CD14-positive monocyte (primary cell): ENCODE results near the gene CCBE1. TPM values are rescaled to one million over a fixed set of nuclear protein-coding genes. Genes with fewer than 3 reads are reported as not detected.

Experiments used
- DNase-seq, 3 donors: peaks; one replicate each; pipeline ENCODE4 v3.0.0-alpha.2; 2011 to 2022
- H2AFZ ChIP-seq: 2 replicates; pipeline ENCODE4 v1.6.0; 2012; ENCODE audit warnings: mild to moderate bottlenecking, low read depth, low read length, inconsistent platforms; ENCODE audit not compliant: insufficient read depth, poor library complexity, severe bottlenecking
- H3K27ac ChIP-seq, 2 donors: 1 replicate in 1 of 2; 2 replicates in 1 of 2; pipeline ENCODE4 v1.5.1; 2012 to 2013; ENCODE audit warnings: low read length in 2 of 2, control low read depth in 1 of 2, inconsistent platforms in 1 of 2, low read depth in 1 of 2, mild to moderate bottlenecking in 1 of 2
- H3K27me3 ChIP-seq, 2 donors: one replicate each; pipeline versions ENCODE4 v1.6.0 to v1.6.1; 2011 to 2013; ENCODE audit warnings: low read length in 2 of 2; ENCODE audit not compliant: control insufficient read depth in 2 of 2, insufficient read depth in 2 of 2
- H3K36me3 ChIP-seq, 2 donors: replicated peaks in 1 of 2; 1 replicate in 1 of 2; 2 replicates in 1 of 2; pipeline versions ENCODE4 v1.5.1 to v1.6.1; 2012 to 2013; ENCODE audit warnings: low read length in 2 of 2, control low read depth in 1 of 2, inconsistent platforms in 1 of 2, mild to moderate bottlenecking in 1 of 2; ENCODE audit not compliant: insufficient read depth in 2 of 2, control insufficient read depth in 1 of 2
- H3K4me1 ChIP-seq, 2 donors: 1 replicate in 1 of 2; 2 replicates in 1 of 2; pipeline versions ENCODE4 v1.5.1 to v1.6.1; 2012 to 2013; ENCODE audit warnings: low read length in 2 of 2, control low read depth in 1 of 2, inconsistent platforms in 1 of 2, mild to moderate bottlenecking in 1 of 2, moderate library complexity in 1 of 2; ENCODE audit not compliant: insufficient read depth in 2 of 2, control insufficient read depth in 1 of 2
- H3K4me2 ChIP-seq: replicated peaks from 2 replicates; pipeline ENCODE3; 2012; ENCODE audit warnings: low read length, moderate library complexity, mild to moderate bottlenecking; ENCODE audit not compliant: poor library complexity, severe bottlenecking; ENCODE audit errors: extremely low read depth
- H3K4me3 ChIP-seq, 3 experiments: fragments of 200-600 bp in 1 of 3; sonication (generic) in 1 of 3; replicated peaks in 1 of 3; 1 replicate in 2 of 3; 2 replicates in 1 of 3; pipeline ENCODE4 v1.5.1; 2011 to 2013; ENCODE audit warnings: low read length in 3 of 3, mild to moderate bottlenecking in 3 of 3, control low read depth in 2 of 3, low read depth in 2 of 3, inconsistent platforms in 1 of 3, moderate library complexity in 1 of 3
- H3K79me2 ChIP-seq: 2 replicates; pipeline ENCODE4 v1.6.0; 2012; ENCODE audit warnings: mild to moderate bottlenecking, control low read depth, inconsistent platforms, low read length, moderate library complexity; ENCODE audit not compliant: insufficient read depth
- H3K9ac ChIP-seq: 2 replicates; pipeline ENCODE4 v1.6.0; 2017; ENCODE audit warnings: low read length, mild to moderate bottlenecking; ENCODE audit not compliant: insufficient read depth, poor library complexity, severe bottlenecking
- H3K9me3 ChIP-seq, 2 donors: replicated peaks in 1 of 2; 1 replicate in 1 of 2; 2 replicates in 1 of 2; pipeline versions ENCODE4 v1.5.1 to v1.6.1; 2012 to 2013; ENCODE audit warnings: low read length in 2 of 2, control low read depth in 1 of 2; ENCODE audit not compliant: control insufficient read depth in 1 of 2, insufficient read depth in 1 of 2
- H4K20me1 ChIP-seq: 2 replicates; pipeline ENCODE4 v1.6.0; 2012; ENCODE audit warnings: mild to moderate bottlenecking, low read length, control low read depth, moderate library complexity; ENCODE audit not compliant: insufficient read depth
- H3K27ac Mint-ChIP-seq, 7 donors: one replicate each; pipeline ENCODE4 v1.8.0; 2020; ENCODE audit warnings: mild to moderate bottlenecking in 7 of 7, mixed read lengths in 7 of 7, moderate library complexity in 6 of 7, inconsistent platforms in 2 of 7
- H3K27me3 Mint-ChIP-seq, 3 donors: one replicate each; pipeline ENCODE4 v1.8.0; 2021 to 2022; ENCODE audit warnings: low read depth in 3 of 3, mild to moderate bottlenecking in 3 of 3, mixed read lengths in 3 of 3, moderate library complexity in 3 of 3, inconsistent platforms in 1 of 3
- H3K36me3 Mint-ChIP-seq, 2 donors: one replicate each; pipeline ENCODE4 v1.8.0; 2020; ENCODE audit warnings: mixed read lengths in 2 of 2, inconsistent platforms in 1 of 2, mild to moderate bottlenecking in 1 of 2
- H3K4me1 Mint-ChIP-seq: one replicate; pipeline ENCODE4 v1.8.0; 2020; ENCODE audit warnings: mild to moderate bottlenecking, mixed read lengths
- H3K4me3 Mint-ChIP-seq, 2 donors: one replicate each; pipeline ENCODE4 v1.8.0; 2020; ENCODE audit warnings: mild to moderate bottlenecking in 2 of 2, mixed read lengths in 2 of 2, moderate library complexity in 1 of 2
- H3K9me3 Mint-ChIP-seq, 7 donors: one replicate each; pipeline ENCODE4 v1.8.0; 2020 to 2022; ENCODE audit warnings: mixed read lengths in 7 of 7, mild to moderate bottlenecking in 6 of 7, moderate library complexity in 6 of 7, inconsistent platforms in 2 of 7
- WGBS: methylation state at CpG from one replicate; pipeline ENCODE4 v1.1.5; 2013; ENCODE audit warnings: missing lambda C conversion rate; ENCODE audit not compliant: insufficient coverage; 5-methylcytosine and 5-hydroxymethylcytosine counted together
- intact Hi-C, 2 donors: fragments of 100-400 bp; cut with micrococcal nuclease; formaldehyde crosslinking; loops; one replicate each; pipeline versions ENCODE4 v1.15.0 to v1.15.1; 2023
- polyA plus RNA-seq, 3 donors: library from polyadenylated mRNA; depleted of rRNA in 1 of 3; unstranded in 2 of 3; stranded (reverse) in 1 of 3; fragments of 300-500 nt in 2 of 3; fragments of >200 nt in 1 of 3; fragmentation: Illumina TruSeq in 2 of 3; gene quantifications; 1 replicate in 2 of 3; 2 replicates in 1 of 3; pipeline ENCODE4 v1.2.3, GENCODE V29; 2012 to 2021
- TF ChIP-seq, protein P1 (sequence below): fragments of 200-600 bp; IDR thresholded peaks from one replicate; pipeline ENCODE4 v1.8.0; 2022; ENCODE audit warnings: antibody characterized with exemption, mild to moderate bottlenecking

Gene CCBE1
- polyA plus RNA-seq, 3 donors: not detected

DNA sequence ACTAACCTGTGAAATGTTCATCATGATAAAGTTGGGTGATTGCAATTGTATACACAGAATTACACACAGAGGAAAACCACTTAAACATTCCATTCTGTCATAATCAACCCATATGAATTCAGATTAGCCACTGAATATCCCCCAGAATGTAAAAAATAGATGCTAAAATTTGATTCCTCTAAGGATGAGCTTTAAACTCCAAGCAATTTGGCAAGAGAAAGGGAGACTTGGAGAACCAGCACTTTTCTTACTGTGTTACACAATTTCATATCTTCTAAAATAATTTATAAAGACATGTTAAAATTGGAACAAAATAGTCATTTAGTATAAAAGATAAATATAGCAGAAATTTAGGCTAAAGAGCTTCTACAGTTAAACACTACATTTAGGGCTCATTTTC, 191.9 kb downstream of the CCBE1 start:
- no peaks in the 10 kb centered on the region for H3K36me3 Mint-ChIP-seq
- H3K4me2 ChIP-seq: no peak overlapping the region

DNA sequence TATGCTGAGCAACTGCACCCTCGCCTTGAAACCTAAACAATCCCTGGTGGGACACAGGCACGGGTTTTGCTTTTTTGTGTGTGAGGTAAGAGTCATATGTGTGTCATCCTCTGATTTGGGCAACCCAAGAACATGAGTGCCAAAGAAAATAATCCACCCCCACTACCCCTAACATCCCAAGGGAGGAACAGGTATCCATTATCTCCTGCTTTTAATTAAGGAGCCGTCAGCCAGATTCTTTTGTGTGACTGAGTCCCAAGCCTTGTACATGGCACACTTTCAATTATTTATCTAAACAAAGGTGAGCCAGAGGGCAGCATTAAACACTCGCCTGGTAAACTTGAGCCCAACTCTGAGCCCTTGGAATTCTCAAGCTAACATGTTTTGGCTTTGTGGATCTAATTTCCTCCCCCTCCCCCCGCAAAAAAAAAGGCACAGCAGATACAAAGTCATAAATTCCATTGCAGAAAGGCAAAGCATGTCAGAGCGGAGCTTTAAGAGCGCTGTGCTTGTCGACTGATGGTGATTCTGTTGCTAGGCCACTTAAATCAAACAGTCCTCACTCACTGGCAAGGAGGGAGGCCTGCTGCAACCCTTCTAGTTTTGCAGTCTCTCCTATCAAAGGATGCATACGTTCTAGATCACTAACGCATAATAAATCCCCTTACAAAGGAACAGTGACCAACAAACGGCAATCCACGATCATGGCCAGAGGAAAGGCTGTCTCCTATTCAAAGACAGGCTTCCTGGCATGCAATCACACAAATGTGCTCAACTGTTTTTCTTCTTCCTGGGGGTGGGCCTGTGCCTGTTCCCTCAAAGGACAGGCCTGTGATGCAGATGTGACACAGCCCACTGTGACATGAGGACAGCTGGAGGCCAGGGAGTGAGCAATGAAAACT, 194.7 kb downstream of the CCBE1 start:
- no peaks in the 10 kb centered on the region for H3K4me1 ChIP-seq
- no peaks in the 10 kb centered on the region for H3K36me3 ChIP-seq
- H3K9me3 Mint-ChIP-seq: peaks cover 0 to 10% (median 4%) of the 10 kb centered on the region in 7 donors
- no peak overlapping the region for H3K27ac ChIP-seq
- H3K4me1 Mint-ChIP-seq: no peaks in the 10 kb centered on the region
- H3K79me2 ChIP-seq: no peaks in the 10 kb centered on the region
- H3K27me3 ChIP-seq: no peaks in the 10 kb centered on the region
- no peak overlapping the region for H3K4me3 ChIP-seq
- H4K20me1 ChIP-seq: no peaks in the 10 kb centered on the region
- no peak overlapping the region for H3K27ac Mint-ChIP-seq
- H3K9ac ChIP-seq: no peak overlapping the region
- H3K36me3 Mint-ChIP-seq: no peaks in the 10 kb centered on the region
- DNase-seq: no peak
- no peak overlapping the region for H2AFZ ChIP-seq
- peaks cover 0 to 8% of the 10 kb centered on the region in 2 donors for H3K9me3 ChIP-seq
- TF ChIP-seq, protein P1, sequence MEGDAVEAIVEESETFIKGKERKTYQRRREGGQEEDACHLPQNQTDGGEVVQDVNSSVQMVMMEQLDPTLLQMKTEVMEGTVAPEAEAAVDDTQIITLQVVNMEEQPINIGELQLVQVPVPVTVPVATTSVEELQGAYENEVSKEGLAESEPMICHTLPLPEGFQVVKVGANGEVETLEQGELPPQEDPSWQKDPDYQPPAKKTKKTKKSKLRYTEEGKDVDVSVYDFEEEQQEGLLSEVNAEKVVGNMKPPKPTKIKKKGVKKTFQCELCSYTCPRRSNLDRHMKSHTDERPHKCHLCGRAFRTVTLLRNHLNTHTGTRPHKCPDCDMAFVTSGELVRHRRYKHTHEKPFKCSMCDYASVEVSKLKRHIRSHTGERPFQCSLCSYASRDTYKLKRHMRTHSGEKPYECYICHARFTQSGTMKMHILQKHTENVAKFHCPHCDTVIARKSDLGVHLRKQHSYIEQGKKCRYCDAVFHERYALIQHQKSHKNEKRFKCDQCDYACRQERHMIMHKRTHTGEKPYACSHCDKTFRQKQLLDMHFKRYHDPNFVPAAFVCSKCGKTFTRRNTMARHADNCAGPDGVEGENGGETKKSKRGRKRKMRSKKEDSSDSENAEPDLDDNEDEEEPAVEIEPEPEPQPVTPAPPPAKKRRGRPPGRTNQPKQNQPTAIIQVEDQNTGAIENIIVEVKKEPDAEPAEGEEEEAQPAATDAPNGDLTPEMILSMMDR: no peak
- H3K27me3 Mint-ChIP-seq: peaks cover 2 to 6% (median 2%) of the 10 kb centered on the region in 3 donors
- H3K4me3 Mint-ChIP-seq: no peak overlapping the region
- 79% methylated on average over 9 of the region's 12 CpGs for WGBS
- H3K4me2 ChIP-seq: no peak overlapping the region
- intact Hi-C loops: no loop called here

More for the DNA sequence above, 191.9 kb downstream of the CCBE1 start:
- Histone ChIP-seq H2AFZ (no peak overlapping the region), H3K27ac (no peak overlapping the region), H3K27me3 (no peaks in the 10 kb centered on the region), H3K4me1 (no peaks in the 10 kb centered on the region), H3K4me3 (no peak overlapping the region), H3K79me2 (no peaks in the 10 kb centered on the region), H3K9ac (no peak overlapping the region), H3K36me3 (no peaks in the 10 kb centered on the region), H3K9me3 (no peaks in the 10 kb centered on the region), H4K20me1 (no peaks in the 10 kb centered on the region)
- intact Hi-C loops: no loop called here
- TF ChIP-seq, protein P1: no peak
- Mint-ChIP-seq H3K4me3 (no peak overlapping the region), H3K9me3 (peaks cover 0 to 7% (median 0%) of the 10 kb centered on the region in 7 donors), H3K27ac (no peak overlapping the region), H3K27me3 (peaks cover 0 to 9% (median 2%) of the 10 kb centered on the region in 3 donors), H3K4me1 (no peaks in the 10 kb centered on the region)
- no peak for DNase-seq
